PC-3 (cell line): ENCODE measurements around the gene ZNF766.

Experiments
- CTCF ChIP-seq: fragments of 300-600 bp; sonication (generic); conservative IDR thresholded peaks from 2 replicates; pipeline ENCODE4 v1.5.1; 2017; ENCODE audit warnings: antibody characterized with exemption, low read depth, mild to moderate bottlenecking, low read length
- EZH2 ChIP-seq: fragments of 300-600 bp; sonication (generic); IDR thresholded peaks from one replicate; pipeline ENCODE4 v1.6.1; 2017; ENCODE audit warnings: antibody characterized with exemption, mild to moderate bottlenecking, low read length; ENCODE audit not compliant: unreplicated experiment
- EZH2phosphoT487 ChIP-seq: fragments of 300-600 bp; sonication (generic); IDR thresholded peaks from 2 replicates; pipeline ENCODE4 v1.6.1; 2018; ENCODE audit warnings: mild to moderate bottlenecking, antibody characterized with exemption, low read length, borderline replicate concordance

GRCh38 chr19:52224211-52224610 is 45.2 kb upstream of the ZNF766 start:
- TF ChIP-seq CTCF: no peak
- no peak for TF ChIP-seq EZH2
- no peak for TF ChIP-seq EZH2phosphoT487
